CD4-positive, alpha-beta T cell (primary cell): ENCODE results near the gene ABCG8. TPM values are rescaled to one million over a fixed set of nuclear protein-coding genes. Genes with fewer than 3 reads are reported as not detected.

ENCODE experiments used
- ATAC-seq: fragments of 200-7000 bp; cut with Tn5 transposase; one replicate; pipeline ENCODE4 v1.10.0; 2022; ENCODE audit warnings: mild to moderate bottlenecking; ENCODE audit not compliant: poor library complexity
- CTCF ChIA-PET: fragments of 350-600 bp; sonication (Branson Sonifier 250); formaldehyde crosslinking; loops from one replicate; lab custom pipeline; 2021; ENCODE audit warnings: antibody characterized with exemption, inconsistent platforms; lab: Charles Lee
- POLR2A ChIA-PET: fragments of 350-600 bp; sonication (Branson Sonifier 250); formaldehyde crosslinking; loops from one replicate; lab custom pipeline; 2021; ENCODE audit warnings: antibody characterized with exemption, inconsistent platforms; lab: Charles Lee
- DNase-seq, 14 experiments: peaks; one replicate each; pipeline ENCODE4 v3.0.0-alpha.2; 2013 to 2020; ENCODE audit warnings: mixed read lengths in 2 of 14
- H3K27ac ChIP-seq, 2 donors: one replicate each; pipeline versions ENCODE4 v1.5.1 to v1.7.0; 2013; ENCODE audit warnings: low read length in 2 of 2, low read depth in 1 of 2, mild to moderate bottlenecking in 1 of 2
- H3K27me3 ChIP-seq, 2 experiments: 1 replicate in 1 of 2; 2 replicates in 1 of 2; pipeline versions ENCODE4 v1.6.1 to v1.7.0; 2013; ENCODE audit warnings: low read length in 2 of 2, control low read depth in 1 of 2, mild to moderate bottlenecking in 1 of 2, moderate library complexity in 1 of 2; ENCODE audit not compliant: insufficient read depth in 2 of 2, control insufficient read depth in 1 of 2
- H3K36me3 ChIP-seq: one replicate; pipeline ENCODE4 v1.6.1; 2013; ENCODE audit warnings: low read length, control low read depth; ENCODE audit not compliant: insufficient read depth
- H3K4me1 ChIP-seq: one replicate; pipeline ENCODE4 v1.6.1; 2013; ENCODE audit warnings: low read length, control low read depth; ENCODE audit not compliant: insufficient read depth
- H3K4me3 ChIP-seq: one replicate; pipeline ENCODE4 v1.5.1; 2013; ENCODE audit warnings: mild to moderate bottlenecking, low read length, moderate library complexity
- H3K9me3 ChIP-seq, 2 experiments: 1 replicate in 1 of 2; 2 replicates in 1 of 2; pipeline versions ENCODE4 v1.6.1 to v1.7.0; 2013; ENCODE audit warnings: low read length in 2 of 2, mild to moderate bottlenecking in 2 of 2, control low read depth in 1 of 2, moderate library complexity in 1 of 2; ENCODE audit not compliant: control insufficient read depth in 1 of 2, insufficient read depth in 1 of 2
- H3K27ac Mint-ChIP-seq: one replicate; pipeline ENCODE4 v1.8.0; 2020; ENCODE audit warnings: mixed read lengths
- H3K27me3 Mint-ChIP-seq: one replicate; pipeline ENCODE4 v1.8.0; 2021; ENCODE audit warnings: mixed read lengths
- H3K36me3 Mint-ChIP-seq: one replicate; pipeline ENCODE4 v1.8.0; 2021; ENCODE audit warnings: low read depth, mixed read lengths
- H3K4me1 Mint-ChIP-seq: one replicate; pipeline ENCODE4 v1.8.0; 2021; ENCODE audit warnings: low read depth, mixed read lengths
- H3K4me3 Mint-ChIP-seq: one replicate; pipeline ENCODE4 v1.8.0; 2020; ENCODE audit warnings: mild to moderate bottlenecking, mixed read lengths
- H3K9me3 Mint-ChIP-seq: one replicate; pipeline ENCODE4 v1.8.0; 2020; ENCODE audit warnings: mixed read lengths
- intact Hi-C, 2 experiments: fragments of 100-400 bp; cut with DNase I in 1 of 2; cut with micrococcal nuclease in 1 of 2; formaldehyde crosslinking; loops; one replicate each; pipeline versions ENCODE4 v1.15.1 to v1.9.0; 2023 to 2025; cut with DNase I, micrococcal nuclease
- total RNA-seq, 174 experiments: library from RNA in 2 of 174; stranded (reverse) in 2 of 174; gene quantifications; one replicate each; pipeline ENCODE4 v1.2.3 and lab custom pipeline; 2021 to 2026
- TF ChIP-seq, protein P1 (sequence below): fragments of 200-600 bp; IDR thresholded peaks from one replicate; pipeline ENCODE4 v1.8.0; 2022; ENCODE audit warnings: antibody characterized with exemption, mild to moderate bottlenecking

Gene ABCG8
- total RNA-seq, 2 experiments from 2014 or later, result not detected

DNA sequence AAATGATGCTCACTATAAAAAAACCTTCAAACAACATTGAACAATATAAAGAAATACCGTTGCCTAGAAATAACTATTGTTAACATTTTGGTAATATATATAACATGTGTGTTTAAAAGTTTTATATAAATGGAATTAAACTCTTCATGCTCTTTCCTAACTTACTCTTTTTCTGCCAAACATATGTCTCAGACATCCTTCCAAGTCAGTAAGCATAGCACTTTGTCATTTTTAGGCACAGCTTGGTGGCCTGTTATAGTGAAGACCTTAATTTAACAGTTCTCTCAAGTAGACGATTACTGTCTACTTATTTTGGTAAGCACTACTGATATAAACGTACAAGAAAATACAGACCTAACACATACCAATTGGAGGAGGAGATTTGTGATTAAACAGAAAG, 24.1 kb upstream of the ABCG8 start:
- Histone ChIP-seq H3K27me3 (no peaks in the 10 kb centered on the region), H3K4me1 (no peaks in the 10 kb centered on the region), H3K36me3 (no peaks in the 10 kb centered on the region), H3K4me3 (no peak overlapping the region), H3K27ac (no peak overlapping the region), H3K9me3 (no peaks in the 10 kb centered on the region)
- Mint-ChIP-seq H3K4me1 (no peaks in the 10 kb centered on the region), H3K4me3 (no peak overlapping the region), H3K9me3 (no peaks in the 10 kb centered on the region), H3K27ac (no peak overlapping the region), H3K27me3 (no peaks in the 10 kb centered on the region), H3K36me3 (no peaks in the 10 kb centered on the region)
- ChIA-PET CTCF (no interaction called here), POLR2A (no interaction called here)
- ATAC-seq (no peak), DNase-seq (no peak)
- intact Hi-C loops, result no loop called here
- TF ChIP-seq, protein P1, sequence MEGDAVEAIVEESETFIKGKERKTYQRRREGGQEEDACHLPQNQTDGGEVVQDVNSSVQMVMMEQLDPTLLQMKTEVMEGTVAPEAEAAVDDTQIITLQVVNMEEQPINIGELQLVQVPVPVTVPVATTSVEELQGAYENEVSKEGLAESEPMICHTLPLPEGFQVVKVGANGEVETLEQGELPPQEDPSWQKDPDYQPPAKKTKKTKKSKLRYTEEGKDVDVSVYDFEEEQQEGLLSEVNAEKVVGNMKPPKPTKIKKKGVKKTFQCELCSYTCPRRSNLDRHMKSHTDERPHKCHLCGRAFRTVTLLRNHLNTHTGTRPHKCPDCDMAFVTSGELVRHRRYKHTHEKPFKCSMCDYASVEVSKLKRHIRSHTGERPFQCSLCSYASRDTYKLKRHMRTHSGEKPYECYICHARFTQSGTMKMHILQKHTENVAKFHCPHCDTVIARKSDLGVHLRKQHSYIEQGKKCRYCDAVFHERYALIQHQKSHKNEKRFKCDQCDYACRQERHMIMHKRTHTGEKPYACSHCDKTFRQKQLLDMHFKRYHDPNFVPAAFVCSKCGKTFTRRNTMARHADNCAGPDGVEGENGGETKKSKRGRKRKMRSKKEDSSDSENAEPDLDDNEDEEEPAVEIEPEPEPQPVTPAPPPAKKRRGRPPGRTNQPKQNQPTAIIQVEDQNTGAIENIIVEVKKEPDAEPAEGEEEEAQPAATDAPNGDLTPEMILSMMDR, result no peak

DNA sequence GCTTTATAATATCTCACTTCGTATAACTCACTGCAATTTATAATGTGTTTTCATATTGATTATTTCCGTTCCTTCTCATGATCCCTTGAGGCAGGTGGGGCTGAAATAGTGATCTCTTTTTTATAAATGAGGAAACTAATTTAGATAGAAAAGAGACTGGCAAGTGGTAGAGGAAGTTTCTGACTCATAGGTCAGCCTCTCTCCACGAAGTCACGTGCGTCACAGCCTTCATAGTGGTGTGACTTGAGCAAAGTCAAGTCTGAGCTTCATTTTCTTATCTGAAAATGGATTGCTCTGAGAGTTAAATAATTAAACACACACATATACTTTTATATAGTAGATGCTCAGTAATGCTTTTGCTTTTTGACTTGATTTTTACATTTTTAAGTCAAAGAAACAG, 20.0 kb upstream of the ABCG8 start:
- no peak for ATAC-seq
- H3K27ac ChIP-seq, result no peak overlapping the region
- H3K9me3 ChIP-seq, result no peaks in the 10 kb centered on the region
- TF ChIP-seq, protein P1, result no peak
- Mint-ChIP-seq H3K27ac (no peak overlapping the region), H3K27me3 (peaks cover 20% of the 10 kb centered on the region), H3K4me1 (no peaks in the 10 kb centered on the region), H3K36me3 (no peaks in the 10 kb centered on the region), H3K4me3 (no peak overlapping the region), H3K9me3 (no peaks in the 10 kb centered on the region)
- no peaks in the 10 kb centered on the region for H3K36me3 ChIP-seq
- intact Hi-C loops, result no loop called here
- DNase-seq, result peak in 3 of 14 experiments; percentile 1 to 38 (median 22)
- H3K27me3 ChIP-seq, result peaks cover 3 to 10% of the 10 kb centered on the region in 2 experiments
- POLR2A ChIA-PET, result no interaction called here
- no peaks in the 10 kb centered on the region for H3K4me1 ChIP-seq
- CTCF ChIA-PET, result no interaction called here
- no peak overlapping the region for H3K4me3 ChIP-seq

DNA sequence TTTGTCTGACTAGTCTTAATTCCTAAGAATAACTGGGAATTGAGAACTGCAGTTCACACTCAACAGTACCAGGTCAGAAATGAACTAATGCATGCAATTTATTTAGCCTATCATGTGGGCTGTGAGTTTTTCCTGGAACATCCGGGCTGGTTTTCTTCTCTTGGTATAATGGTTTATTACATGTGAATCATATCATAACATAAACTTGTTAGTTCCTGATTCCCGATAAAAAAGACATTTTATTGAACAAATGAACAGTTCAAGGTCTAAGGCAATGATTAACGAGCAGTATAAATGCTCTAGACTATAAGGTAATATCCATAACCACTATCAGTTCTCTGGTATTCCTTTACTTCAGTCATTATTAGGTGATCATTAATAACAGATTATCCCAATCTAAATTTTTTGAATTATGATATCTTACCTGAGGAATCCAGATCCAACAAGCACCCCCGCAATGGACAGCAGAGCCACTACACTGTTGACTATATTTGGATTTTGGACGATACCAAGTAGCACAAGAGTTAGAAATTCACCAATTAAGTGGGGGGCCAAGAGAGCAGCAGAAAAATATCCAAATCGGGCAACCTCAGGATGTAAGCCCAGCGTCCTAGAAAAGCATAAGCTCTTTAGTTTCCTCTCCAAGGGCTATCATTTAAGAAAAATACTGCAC, 19.1 kb upstream of the ABCG8 start:
- no peak overlapping the region for H3K4me3 ChIP-seq
- CTCF ChIA-PET, result no interaction called here
- Mint-ChIP-seq H3K27me3 (peaks cover 29% of the 10 kb centered on the region), H3K36me3 (no peaks in the 10 kb centered on the region), H3K27ac (no peak overlapping the region), H3K4me3 (no peak overlapping the region), H3K4me1 (no peaks in the 10 kb centered on the region), H3K9me3 (no peaks in the 10 kb centered on the region)
- intact Hi-C loops, result no loop called here
- H3K36me3 ChIP-seq, result no peaks in the 10 kb centered on the region
- no peaks in the 10 kb centered on the region for H3K9me3 ChIP-seq
- no peaks in the 10 kb centered on the region for H3K4me1 ChIP-seq
- TF ChIP-seq, protein P1, result no peak
- DNase-seq, result no peak
- ATAC-seq, result no peak
- POLR2A ChIA-PET, result no interaction called here
- H3K27me3 ChIP-seq, result peaks cover 3 to 12% of the 10 kb centered on the region in 2 experiments
- no peak overlapping the region for H3K27ac ChIP-seq
